Measurements from ENCODE around the gene TBC1D16.

DNA sequence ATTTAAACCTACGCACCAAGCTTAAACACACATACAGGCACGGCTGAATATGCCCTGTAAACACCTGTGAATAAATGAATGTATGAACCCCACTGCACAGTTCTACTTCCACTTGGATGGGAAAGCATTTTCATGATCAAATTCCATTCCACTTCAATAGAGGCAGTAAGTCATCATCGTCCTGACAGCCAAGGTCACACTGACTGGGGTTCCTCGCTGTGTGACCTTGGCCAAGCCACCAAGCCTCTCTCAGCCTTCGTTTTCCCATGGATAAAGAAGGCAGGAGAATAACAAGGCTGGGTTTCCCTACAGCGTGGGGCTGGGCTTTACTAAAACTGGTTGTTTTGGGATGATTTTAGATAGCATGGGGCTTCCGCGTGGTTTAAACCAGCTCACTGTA lies 82.8 kb downstream of the TBC1D16 start:
- TF ChIP-seq, protein P1, sequence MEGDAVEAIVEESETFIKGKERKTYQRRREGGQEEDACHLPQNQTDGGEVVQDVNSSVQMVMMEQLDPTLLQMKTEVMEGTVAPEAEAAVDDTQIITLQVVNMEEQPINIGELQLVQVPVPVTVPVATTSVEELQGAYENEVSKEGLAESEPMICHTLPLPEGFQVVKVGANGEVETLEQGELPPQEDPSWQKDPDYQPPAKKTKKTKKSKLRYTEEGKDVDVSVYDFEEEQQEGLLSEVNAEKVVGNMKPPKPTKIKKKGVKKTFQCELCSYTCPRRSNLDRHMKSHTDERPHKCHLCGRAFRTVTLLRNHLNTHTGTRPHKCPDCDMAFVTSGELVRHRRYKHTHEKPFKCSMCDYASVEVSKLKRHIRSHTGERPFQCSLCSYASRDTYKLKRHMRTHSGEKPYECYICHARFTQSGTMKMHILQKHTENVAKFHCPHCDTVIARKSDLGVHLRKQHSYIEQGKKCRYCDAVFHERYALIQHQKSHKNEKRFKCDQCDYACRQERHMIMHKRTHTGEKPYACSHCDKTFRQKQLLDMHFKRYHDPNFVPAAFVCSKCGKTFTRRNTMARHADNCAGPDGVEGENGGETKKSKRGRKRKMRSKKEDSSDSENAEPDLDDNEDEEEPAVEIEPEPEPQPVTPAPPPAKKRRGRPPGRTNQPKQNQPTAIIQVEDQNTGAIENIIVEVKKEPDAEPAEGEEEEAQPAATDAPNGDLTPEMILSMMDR (IDR thresholded peaks at IDR 0.05; ENCODE audit: poor library complexity): no peak
- TF ChIP-seq EZH2phosphoT487 (IDR thresholded peaks at IDR 0.05; ENCODE audit: low read depth, severe bottlenecking, unreplicated experiment): no peak
- TF ChIP-seq EZH2 (IDR thresholded peaks at IDR 0.05; ENCODE audit: borderline replicate concordance): no peak

Measured in hepatocyte (in vitro differentiated cells).